ENCODE results near the gene TSEN2.

The TSEN2 gene

DNA sequence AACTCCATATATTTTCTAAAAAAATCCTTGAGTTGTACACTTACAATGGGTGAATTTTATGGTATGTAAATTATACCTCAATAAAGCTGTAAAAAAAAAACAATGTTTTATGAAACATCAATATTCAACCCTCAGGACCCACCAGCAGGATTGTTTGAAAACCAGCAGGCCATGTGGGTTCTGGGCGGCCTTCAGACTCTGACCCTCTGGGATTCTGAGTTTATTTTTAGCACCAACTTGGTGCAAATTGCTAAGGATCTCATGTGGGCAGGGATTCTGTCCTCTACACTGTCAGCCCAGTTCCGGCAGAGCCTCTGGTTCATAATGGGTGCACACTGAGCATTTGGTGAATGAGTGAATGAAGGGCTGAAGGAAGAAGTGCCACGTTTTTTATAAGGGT, 24.2 kb upstream of the TSEN2 start:
- no peak for DNase-seq (ENCODE audit: extremely low read depth, low read depth)
- TF ChIP-seq, protein P1, sequence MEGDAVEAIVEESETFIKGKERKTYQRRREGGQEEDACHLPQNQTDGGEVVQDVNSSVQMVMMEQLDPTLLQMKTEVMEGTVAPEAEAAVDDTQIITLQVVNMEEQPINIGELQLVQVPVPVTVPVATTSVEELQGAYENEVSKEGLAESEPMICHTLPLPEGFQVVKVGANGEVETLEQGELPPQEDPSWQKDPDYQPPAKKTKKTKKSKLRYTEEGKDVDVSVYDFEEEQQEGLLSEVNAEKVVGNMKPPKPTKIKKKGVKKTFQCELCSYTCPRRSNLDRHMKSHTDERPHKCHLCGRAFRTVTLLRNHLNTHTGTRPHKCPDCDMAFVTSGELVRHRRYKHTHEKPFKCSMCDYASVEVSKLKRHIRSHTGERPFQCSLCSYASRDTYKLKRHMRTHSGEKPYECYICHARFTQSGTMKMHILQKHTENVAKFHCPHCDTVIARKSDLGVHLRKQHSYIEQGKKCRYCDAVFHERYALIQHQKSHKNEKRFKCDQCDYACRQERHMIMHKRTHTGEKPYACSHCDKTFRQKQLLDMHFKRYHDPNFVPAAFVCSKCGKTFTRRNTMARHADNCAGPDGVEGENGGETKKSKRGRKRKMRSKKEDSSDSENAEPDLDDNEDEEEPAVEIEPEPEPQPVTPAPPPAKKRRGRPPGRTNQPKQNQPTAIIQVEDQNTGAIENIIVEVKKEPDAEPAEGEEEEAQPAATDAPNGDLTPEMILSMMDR (IDR thresholded peaks at IDR 0.05; ENCODE audit: low read depth, low read length, missing control alignments) = no peak
- H3K4me3 ChIP-seq (replicated peaks; ENCODE audit: low read depth, low read length) = no peak overlapping the region

DNA sequence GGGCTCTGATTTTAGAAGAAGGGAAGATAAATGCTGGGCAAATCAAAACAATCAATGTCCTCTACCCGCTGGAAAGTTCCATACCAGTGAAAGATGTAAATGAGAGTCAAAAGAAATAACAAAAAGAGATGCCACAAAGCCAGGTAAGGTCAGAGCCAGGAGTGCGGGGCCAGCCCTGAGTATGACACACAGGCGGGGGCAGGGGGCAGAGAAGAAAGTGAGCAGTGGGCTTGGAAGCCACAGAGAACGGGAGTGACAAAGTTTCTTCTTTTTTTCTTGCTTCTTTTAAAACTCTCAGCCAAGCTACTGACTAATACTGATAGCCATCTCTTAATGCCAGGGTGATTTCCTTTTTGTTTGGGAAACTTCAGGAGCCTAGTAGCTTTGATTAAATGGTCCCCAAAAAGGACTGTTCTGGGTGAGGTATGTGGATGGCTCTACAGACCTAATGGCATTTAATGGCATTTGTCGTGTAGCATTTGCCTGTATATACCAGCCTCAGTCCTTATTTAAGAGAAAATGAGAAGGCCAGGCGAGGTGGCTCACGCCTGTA, 23.1 kb upstream of the TSEN2 start:
- TF ChIP-seq, protein P1 (IDR thresholded peaks at IDR 0.05; ENCODE audit: low read depth, low read length, missing control alignments) = no peak
- DNase-seq (ENCODE audit: extremely low read depth, low read depth) = no peak
- no peak overlapping the region for H3K4me3 ChIP-seq (replicated peaks; ENCODE audit: low read depth, low read length)

DNA sequence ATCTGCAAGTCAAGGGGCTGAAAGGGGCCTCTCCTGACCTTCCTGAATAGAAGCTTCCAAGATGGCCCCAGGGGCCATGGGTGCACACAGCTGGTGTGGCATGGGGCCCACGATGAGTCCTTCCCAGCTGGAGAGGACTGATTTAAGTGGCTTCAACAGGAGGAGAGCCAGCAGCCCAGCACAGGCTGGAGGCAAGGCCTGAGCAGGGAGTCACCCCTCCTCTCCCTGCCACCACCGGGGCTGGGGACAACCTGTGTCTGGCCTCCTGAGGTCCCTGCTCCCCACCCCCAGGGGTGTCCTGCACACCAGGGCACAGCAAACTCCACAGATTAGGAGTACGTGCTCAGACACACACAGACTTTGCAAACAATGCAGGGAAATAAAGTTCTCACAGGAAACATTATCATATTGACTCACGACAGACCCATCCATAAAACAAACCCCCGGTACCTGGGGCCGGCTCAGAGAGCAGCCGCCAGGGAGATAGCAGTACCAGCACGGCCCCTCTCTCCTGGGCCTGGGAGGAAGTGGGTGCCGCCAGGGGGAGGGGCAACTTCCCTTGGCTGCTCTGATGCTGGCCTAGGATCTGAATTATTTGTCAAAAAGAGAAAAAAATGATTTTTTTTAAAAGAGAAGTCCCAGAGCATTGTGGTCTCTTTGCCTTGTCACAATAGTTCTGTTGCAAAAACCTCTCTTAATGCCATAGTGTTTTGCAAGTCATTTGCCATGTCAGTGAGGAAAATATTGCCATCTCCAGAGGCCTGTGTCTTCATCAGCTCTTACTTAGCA, 21.9 kb upstream of the TSEN2 start:
- no peak for DNase-seq (ENCODE audit: extremely low read depth, low read depth)
- H3K4me3 ChIP-seq (replicated peaks; ENCODE audit: low read depth, low read length) = no peak overlapping the region
- TF ChIP-seq, protein P1 (IDR thresholded peaks at IDR 0.05; ENCODE audit: low read depth, low read length, missing control alignments) = no peak

DNA sequence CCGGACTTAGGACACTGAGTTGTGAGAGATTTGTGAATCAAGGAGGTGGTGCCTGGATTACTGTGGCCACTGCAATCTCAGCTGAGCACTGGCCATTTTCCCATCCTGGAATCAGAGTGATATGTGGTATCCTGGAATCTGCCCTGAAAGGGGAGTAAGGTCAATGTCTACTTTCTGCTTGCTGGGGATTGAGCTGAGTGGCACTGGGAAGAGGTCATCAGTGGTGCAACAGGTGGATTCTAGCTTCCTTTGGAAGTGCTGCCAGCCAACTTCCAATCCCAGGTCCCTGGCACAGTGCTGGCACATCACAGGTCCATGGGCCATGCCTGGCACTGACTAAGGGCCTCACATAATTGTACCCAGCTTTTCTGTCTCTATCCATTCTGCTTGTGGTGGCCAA, 20.6 kb upstream of the TSEN2 start:
- TF ChIP-seq, protein P1 (IDR thresholded peaks at IDR 0.05; ENCODE audit: low read depth, low read length, missing control alignments) = no peak
- H3K4me3 ChIP-seq (replicated peaks; ENCODE audit: low read depth, low read length) = no peak overlapping the region
- DNase-seq (ENCODE audit: extremely low read depth, low read depth) = no peak

DNA sequence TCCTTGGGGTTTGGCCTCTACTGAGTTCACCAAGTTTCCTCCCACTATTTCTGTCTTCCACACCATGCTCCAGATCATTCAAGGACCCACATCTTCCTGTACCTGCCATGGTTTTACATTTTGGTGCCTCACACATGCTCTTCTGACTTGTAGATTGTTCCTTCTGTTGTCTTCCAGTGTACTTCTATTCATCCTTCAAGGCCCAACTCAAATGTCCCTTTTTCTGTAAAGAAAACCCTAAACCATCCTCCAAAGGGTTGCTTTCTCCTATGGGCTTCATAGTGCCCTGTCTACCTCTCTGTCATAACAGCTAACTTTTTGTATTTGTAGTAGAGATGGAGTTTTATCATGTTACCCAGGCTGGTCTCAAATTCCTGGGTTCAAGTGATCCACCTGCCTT, 20.1 kb upstream of the TSEN2 start:
- TF ChIP-seq, protein P1 (IDR thresholded peaks at IDR 0.05; ENCODE audit: low read depth, low read length, missing control alignments) = no peak
- no peak overlapping the region for H3K4me3 ChIP-seq (replicated peaks; ENCODE audit: low read depth, low read length)
- DNase-seq (ENCODE audit: extremely low read depth, low read depth) = no peak

DNA sequence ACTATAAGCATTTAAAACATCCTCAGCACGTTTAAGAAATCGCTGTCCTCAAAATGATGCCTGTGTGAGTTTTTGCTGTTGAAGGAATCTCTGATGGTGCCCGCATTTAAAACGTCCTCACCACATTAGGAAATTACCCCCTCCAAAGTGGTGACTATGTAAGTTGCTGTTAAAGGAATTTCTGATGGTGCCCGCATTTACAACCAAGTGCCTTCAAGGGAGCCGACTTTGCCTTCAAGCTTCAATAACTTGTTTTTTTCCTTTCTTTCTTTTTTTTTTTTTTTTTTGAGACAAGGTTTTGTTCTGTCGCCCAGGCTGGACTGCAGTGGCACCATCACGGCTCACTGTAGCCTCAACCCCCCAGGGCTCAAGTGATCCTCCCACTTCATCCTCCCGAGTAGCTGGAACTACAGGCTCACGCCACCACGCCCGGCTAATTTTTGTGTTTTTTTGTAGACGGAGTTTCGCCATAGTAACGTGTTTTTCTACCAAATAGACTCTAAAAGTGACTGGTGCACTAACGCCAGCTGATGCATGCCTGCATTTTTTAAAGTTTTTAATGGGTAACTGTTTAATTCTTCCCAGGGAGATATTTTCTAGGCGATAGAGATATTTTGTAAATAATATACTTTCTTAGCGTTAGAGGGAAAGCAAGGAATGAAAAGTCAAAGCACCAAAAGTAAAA, 19.0 kb upstream of the TSEN2 start:
- TF ChIP-seq, protein P1 (IDR thresholded peaks at IDR 0.05; ENCODE audit: low read depth, low read length, missing control alignments) = no peak
- DNase-seq (ENCODE audit: extremely low read depth, low read depth) = no peak
- H3K4me3 ChIP-seq (replicated peaks; ENCODE audit: low read depth, low read length) = no peak overlapping the region
